ENCODE results near the gene RPRM.
"Not testable (repeated sequence)": the region's sequence is repeated elsewhere in the genome, so short reads cannot be mapped to it uniquely, and the experiment has no call there.

Gene RPRM

DNA sequence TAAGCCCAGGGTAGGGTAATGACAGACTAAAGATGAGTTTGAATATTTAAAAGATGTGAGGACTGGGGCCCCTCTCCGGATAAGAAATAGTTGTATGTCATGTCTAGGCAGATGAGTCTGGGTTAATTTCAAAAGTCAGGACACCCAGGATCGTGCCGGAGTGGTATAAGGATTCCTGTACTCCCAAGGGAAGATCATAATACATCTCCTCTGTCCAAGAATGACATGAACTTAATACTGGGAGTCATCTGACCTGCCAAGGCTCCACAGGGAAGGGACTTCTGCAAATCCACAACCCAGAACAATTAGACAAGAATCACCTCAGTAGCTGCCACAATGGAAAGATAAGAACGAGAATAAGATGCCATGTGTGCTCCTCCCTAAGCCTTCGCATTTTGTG lies 17.1 kb downstream of the RPRM start:
- DNase-seq (ENCODE audit: low read depth in 2 of 2, low spot score in 1 of 2), result no peak

DNA sequence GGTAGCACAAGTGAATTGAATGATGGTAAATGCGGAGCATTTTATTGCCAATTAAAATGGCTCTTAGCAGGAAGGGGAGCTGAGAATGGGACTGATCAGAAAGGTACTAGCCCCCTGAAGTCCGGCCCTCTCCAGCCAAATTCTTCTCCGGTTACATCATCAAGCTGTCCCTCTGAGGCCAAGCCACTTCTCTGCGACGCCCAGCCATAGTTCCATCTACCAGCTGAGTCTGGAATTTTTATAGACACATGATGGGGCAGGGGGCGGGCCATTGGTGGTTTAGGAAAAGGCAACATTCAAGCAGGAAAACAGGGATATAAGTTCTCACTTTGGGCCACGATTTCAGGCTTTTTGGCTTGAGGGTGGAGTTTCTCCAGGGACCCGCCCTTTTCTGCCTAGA lies 22.7 kb downstream of the RPRM start:
- no peak for DNase-seq (ENCODE audit: low read depth in 2 of 2, low spot score in 1 of 2)

- no peak for DNase-seq (ENCODE audit: low read depth in 2 of 2, low spot score in 1 of 2)
These were observed 23.2 kb downstream of the RPRM start for GRCh38 chr2:153455403-153455802.

DNA sequence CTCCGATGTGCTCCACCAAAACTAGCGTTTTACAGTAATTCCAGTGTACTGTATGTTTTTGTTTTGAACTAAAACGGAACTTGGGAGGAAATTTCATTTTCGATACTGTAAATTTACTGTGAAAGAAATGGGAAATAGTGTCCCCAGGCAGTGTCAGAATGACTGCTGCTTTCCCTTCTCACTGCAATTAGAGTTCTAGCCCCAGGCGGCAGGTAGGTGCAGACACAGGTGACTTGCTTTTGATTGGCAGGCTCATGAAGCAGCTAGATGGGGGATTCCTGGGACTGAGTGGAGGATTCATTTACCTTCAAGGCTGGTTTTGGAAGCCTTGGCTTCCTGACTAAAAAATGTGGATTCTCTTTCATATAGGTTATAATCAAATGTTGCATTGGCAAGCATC lies 27.0 kb downstream of the RPRM start:
- no peak for DNase-seq (ENCODE audit: low read depth in 2 of 2, low spot score in 1 of 2)

DNA sequence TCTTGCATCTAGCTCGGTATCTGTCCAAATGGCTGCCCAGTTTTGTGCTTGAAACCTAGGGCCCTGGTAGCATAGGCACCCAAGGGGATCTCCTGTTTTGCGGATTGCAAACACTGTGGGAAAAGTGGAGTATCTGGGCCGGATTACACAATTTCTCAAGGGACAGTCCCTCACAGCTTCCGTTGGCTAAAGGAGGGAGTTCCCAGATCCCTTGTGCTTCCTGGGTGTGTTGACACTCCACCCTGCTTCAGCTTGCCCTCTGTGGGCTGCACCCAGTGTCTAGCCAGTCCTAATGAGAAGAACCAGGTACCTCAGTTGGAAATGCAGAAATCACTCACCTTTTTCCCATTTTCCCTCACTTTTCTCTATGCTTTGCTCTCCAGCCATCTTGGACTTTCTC lies 35.5 kb downstream of the RPRM start:
- DNase-seq (ENCODE audit: low read depth in 2 of 2, low spot score in 1 of 2), result no peak

GRCh38 chr2:153442616-153443015 lies 35.9 kb downstream of the RPRM start:
- not testable (repeated sequence) for DNase-seq (ENCODE audit: low read depth in 2 of 2, low spot score in 1 of 2)

- DNase-seq (ENCODE audit: low read depth in 2 of 2, low spot score in 1 of 2), result not testable (repeated sequence)
These were observed 38.5 kb downstream of the RPRM start for GRCh38 chr2:153440090-153440489.

- no peak for DNase-seq (ENCODE audit: low read depth in 2 of 2, low spot score in 1 of 2)
These were observed 45.2 kb downstream of the RPRM start for GRCh38 chr2:153433403-153433802.

DNA sequence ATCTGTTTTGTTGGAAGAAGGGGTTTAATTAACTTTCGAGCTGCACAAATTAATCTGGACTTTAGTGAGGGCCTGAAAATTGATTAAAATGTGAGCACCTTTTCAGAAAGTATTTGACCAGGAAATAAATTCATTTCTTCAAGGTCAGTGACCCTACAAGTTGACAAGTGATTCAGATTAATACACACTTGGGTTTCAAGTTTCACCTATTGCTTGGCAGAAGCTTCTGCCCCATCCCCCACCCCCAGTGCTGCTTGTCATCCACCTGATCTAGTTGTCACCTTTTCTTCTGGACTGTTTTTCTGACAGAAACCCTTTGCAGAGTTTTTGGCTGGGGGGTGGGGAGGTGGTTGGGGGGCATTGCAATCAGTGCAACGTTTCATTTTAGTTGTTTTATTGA lies 46.2 kb downstream of the RPRM start:
- no peak for DNase-seq (ENCODE audit: low read depth in 2 of 2, low spot score in 1 of 2)

DNA sequence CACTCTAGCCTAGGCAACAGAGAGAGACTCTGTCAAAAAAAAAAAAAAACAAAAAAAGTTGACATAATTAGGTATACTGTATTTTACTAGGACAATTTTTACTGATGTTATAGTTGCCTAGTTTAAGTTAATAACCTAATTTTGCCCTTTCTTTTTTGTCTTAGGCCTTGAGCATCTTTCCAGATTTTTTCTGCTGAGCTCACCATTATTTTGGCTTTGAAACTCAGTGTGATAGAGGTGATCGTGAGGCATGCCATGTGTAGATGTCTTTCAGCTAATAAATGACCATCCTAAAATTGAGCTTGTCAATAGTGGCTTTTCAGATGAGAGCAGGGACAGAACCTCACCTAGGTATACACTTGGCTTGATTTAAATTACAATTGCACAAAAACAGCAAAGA lies 47.4 kb downstream of the RPRM start:
- no peak for DNase-seq (ENCODE audit: low read depth in 2 of 2, low spot score in 1 of 2)
